SK-N-SH (cell line): ENCODE data around the gene MCRS1. TPM values are rescaled to one million over a fixed set of nuclear protein-coding genes. Genes with fewer than 3 reads are reported as not detected.
A peak's percentile ranks its signal among the peaks of the same experiment; 100 is the strongest.

Experiments
- CTCF ChIA-PET: fragments of 300-600, 350-600 bp; formaldehyde crosslinking; extraction: SDS; loops from one replicate; lab custom pipeline; 2021; lab: Yijun Ruan, JAX
- POLR2A ChIA-PET: fragments of 350-600 bp; sonication (Branson Sonifier 250); formaldehyde crosslinking; extraction: SDS; loops from one replicate; lab custom pipeline; 2020; ENCODE audit warnings: antibody characterized with exemption, inconsistent platforms; lab: Yijun Ruan, JAX
- DNase-seq: peaks from one replicate; pipeline ENCODE4 v3.0.0; 2012
- H2AFZ ChIP-seq: fragments of 200-600 bp; sonication (generic); 2 replicates; pipeline ENCODE4 v1.8.1; 2016; ENCODE audit warnings: antibody characterized with exemption, mild to moderate bottlenecking, low read depth
- H3F3A ChIP-seq: fragments of 200-600 bp; sonication (generic); replicated peaks from 2 replicates; pipeline ENCODE3; 2016; ENCODE audit warnings: antibody characterized with exemption, mild to moderate bottlenecking; ENCODE audit not compliant: insufficient read depth
- H3K27ac ChIP-seq, 2 experiments: fragments of 200-500 bp in 1 of 2; fragments of 200-600 bp in 1 of 2; sonication (Bioruptor generic) in 1 of 2; sonication (generic), shearing (Covaris generic) in 1 of 2; 2 replicates each; pipeline versions ENCODE4 v1.5.1 to v1.6.1; 2014 to 2016; ENCODE audit warnings: low read depth in 2 of 2, inconsistent platforms in 1 of 2, low read length in 1 of 2, mild to moderate bottlenecking in 1 of 2, mixed read lengths in 1 of 2
- H3K27me3 ChIP-seq: fragments of 200-600 bp; sonication (generic), shearing (Covaris generic); 2 replicates; pipeline ENCODE4 v1.6.1; 2016; ENCODE audit warnings: mixed run types; ENCODE audit not compliant: insufficient read depth
- H3K36me3 ChIP-seq, 2 experiments: fragments of 200-500 bp in 1 of 2; fragments of 200-600 bp in 1 of 2; sonication (Bioruptor generic) in 1 of 2; sonication (generic) in 1 of 2; replicated peaks in 1 of 2; 2 replicates each; pipeline versions ENCODE3 to v1.5.1; 2014 to 2016; ENCODE audit warnings: low read length in 1 of 2, mild to moderate bottlenecking in 1 of 2; ENCODE audit not compliant: insufficient read depth in 2 of 2, control insufficient read depth in 1 of 2
- H3K4me1 ChIP-seq, 2 experiments: fragments of 200-500 bp in 1 of 2; fragments of 200-600 bp in 1 of 2; sonication (Bioruptor generic) in 1 of 2; sonication (generic), shearing (Covaris generic) in 1 of 2; 2 replicates each; pipeline versions ENCODE4 v1.5.1 to v1.6.1; 2014 to 2016; ENCODE audit warnings: low read depth in 1 of 2, low read length in 1 of 2, mixed run types in 1 of 2; ENCODE audit not compliant: insufficient read depth in 2 of 2, control insufficient read depth in 1 of 2
- H3K4me2 ChIP-seq: fragments of 200-600 bp; sonication (generic), shearing (Covaris generic); 2 replicates; pipeline ENCODE4 v1.6.1; 2017; ENCODE audit warnings: mixed run types
- H3K4me3 ChIP-seq, 2 experiments: fragments of 200-500 bp in 1 of 2; fragments of 200-600 bp in 1 of 2; sonication (Bioruptor generic) in 1 of 2; sonication (generic), shearing (Covaris generic) in 1 of 2; 2 replicates each; pipeline versions ENCODE4 v1.5.1 to v1.8.1; 2014 to 2016; ENCODE audit warnings: low read depth in 2 of 2, inconsistent platforms in 1 of 2, low read length in 1 of 2, mild to moderate bottlenecking in 1 of 2, mixed read lengths in 1 of 2, moderate library complexity in 1 of 2
- H3K79me2 ChIP-seq: fragments of 200-600 bp; sonication (generic); 2 replicates; pipeline ENCODE4 v1.8.1; 2017; ENCODE audit warnings: mild to moderate bottlenecking; ENCODE audit not compliant: insufficient read depth
- H3K9ac ChIP-seq: fragments of 200-600 bp; sonication (generic); 2 replicates; pipeline ENCODE4 v1.6.1; 2017; ENCODE audit warnings: mixed run types
- H3K9me2 ChIP-seq: fragments of 200-600 bp; sonication (generic); 2 replicates; pipeline ENCODE4 v1.6.1; 2017; ENCODE audit warnings: mixed run types
- H3K9me3 ChIP-seq: fragments of 200-600 bp; sonication (generic); 2 replicates; pipeline ENCODE4 v1.6.1; 2017; ENCODE audit warnings: mixed run types, mild to moderate bottlenecking, moderate library complexity
- H4K20me1 ChIP-seq: fragments of 200-600 bp; sonication (generic); 2 replicates; pipeline ENCODE4 v1.6.1; 2017; ENCODE audit warnings: mild to moderate bottlenecking, mixed run types; ENCODE audit not compliant: insufficient read depth
- FOXM1 ChIP-seq: IDR thresholded peaks from 2 replicates; pipeline ENCODE4 v1.4.0; 2012; ENCODE audit warnings: low read depth, mild to moderate bottlenecking
- MAX ChIP-seq: IDR thresholded peaks from 2 replicates; pipeline ENCODE4 v1.4.0; 2012; ENCODE audit warnings: low read depth
- REST ChIP-seq: IDR thresholded peaks from 2 replicates; pipeline ENCODE4 v1.6.1; 2012; ENCODE audit warnings: mild to moderate bottlenecking, low read depth, low read length, moderate library complexity
- SIN3A ChIP-seq: IDR thresholded peaks from 2 replicates; pipeline ENCODE4 v1.6.1; 2012; ENCODE audit warnings: low read depth, mild to moderate bottlenecking, low read length, moderate library complexity, borderline replicate concordance
- TCF12 ChIP-seq: IDR thresholded peaks from 2 replicates; pipeline ENCODE4 v1.4.0; 2012
- WGBS: methylation state at CpG from one replicate; pipeline ENCODE4 v1.1.6; 2017; ENCODE audit warnings: low lambda C conversion rate; 5-methylcytosine and 5-hydroxymethylcytosine counted together
- polyA plus RNA-seq, 3 experiments: library from polyadenylated mRNA; depleted of rRNA; stranded (reverse); fragments of >200 nt; gene quantifications; 2 replicates each; pipeline ENCODE4 v1.2.3, GENCODE V29; 2012

Gene MCRS1
- polyA plus RNA-seq, 1 of the 3 experiments (the other 2 are of a cell fraction) = 107 TPM

- TF ChIP-seq REST = no peak
- no peak for TF ChIP-seq TCF12
- TF ChIP-seq, all 33 proteins: peak for 0
Observed at GRCh38 chr12:49585477-49586459, 17.8 kb upstream of the MCRS1 start (continued).

GRCh38 chr12:49584591-49584990 lies 16.6 kb upstream of the MCRS1 start:
- Histone ChIP-seq H3K9ac (no peak overlapping the region), H3K27me3 (no peaks in the 10 kb centered on the region), H3K4me1 (peaks cover 0 to 30% of the 10 kb centered on the region in 2 experiments; a peak in 1 of 4 replicates), H3K27ac (no peak overlapping the region), H3K9me2 (no peaks in the 10 kb centered on the region), H4K20me1 (peaks cover 7% of the 10 kb centered on the region; the same call in 1 of the 2 replicates), H2AFZ (no peak overlapping the region), H3K4me3 (no peak overlapping the region), H3K36me3 (peaks cover 21 to 23% of the 10 kb centered on the region in 2 experiments), H3K4me2 (no peak overlapping the region), H3F3A (no peaks in the 10 kb centered on the region), H3K9me3 (no peaks in the 10 kb centered on the region), H3K79me2 (no peaks in the 10 kb centered on the region; the same call in 1 of the 2 replicates)
- no peak for TF ChIP-seq FOXM1
- no peak for TF ChIP-seq TCF12
- ChIA-PET CTCF (interaction anchor here (1.3 to 2.6 kb wide), 4 partner anchors 39 to 242 kb away, joined by 3 to 26 read pairs (median 4); partner anchors contain the start of gene PRPF40B), POLR2A (no interaction called here)
- 88% methylated on average over 7 of the region's 7 CpGs for WGBS
- DNase-seq = no peak

- Histone ChIP-seq H3K79me2 (no peaks in the 10 kb centered on the region; the same call in 1 of the 2 replicates), H3F3A (no peaks in the 10 kb centered on the region), H3K9me3 (no peaks in the 10 kb centered on the region), H3K4me2 (no peak overlapping the region), H3K27ac (peak overlapping the region in 1 of 2 experiments; percentile 56; a peak in 2 of 4 replicates), H3K4me1 (peaks cover 0 to 24% of the 10 kb centered on the region in 2 experiments; a peak in 1 of 4 replicates), H4K20me1 (peaks cover 7% of the 10 kb centered on the region; the same call in 1 of the 2 replicates), H3K9me2 (no peaks in the 10 kb centered on the region), H3K9ac (no peak overlapping the region), H3K27me3 (no peaks in the 10 kb centered on the region), H3K36me3 (peaks cover 17 to 23% of the 10 kb centered on the region in 2 experiments), H2AFZ (no peak overlapping the region), H3K4me3 (no peak overlapping the region)
- 91% methylated on average over 13 of the region's 13 CpGs for WGBS
- DNase-seq = no peak
- POLR2A ChIA-PET = interaction anchor here (1.2 kb wide), 1 partner anchor 216 kb away, joined by 4 read pairs; the partner anchor contains the start of gene SPATS2
- TF ChIP-seq SIN3A (no peak), MAX (no peak)
- CTCF ChIA-PET = interaction anchor here (0.7 to 4.5 kb wide), 12 partner anchors 16 to 252 kb away, joined by 3 to 33 read pairs (median 4); partner anchors contain the start of genes DNAJC22, MCRS1, PRPF40B and TMBIM6
Observed at GRCh38 chr12:49583366-49584094, 15.6 kb upstream of the MCRS1 start.
